BLaER1 (cell line): ENCODE results near the gene SMURF2.
"Not testable (repeated sequence)": the region's sequence is repeated elsewhere in the genome, so short reads cannot be mapped to it uniquely, and the experiment has no call there.

Source experiments
- H3K27ac ChIP-seq: shearing (Covaris generic); formaldehyde crosslinking; 2 replicates; pipeline ENCODE4 v1.8.1; 2022
- H3K27me3 ChIP-seq: shearing (Covaris generic); formaldehyde crosslinking; 2 replicates; pipeline ENCODE4 v1.8.1; 2022
- H3K36me3 ChIP-seq: shearing (Covaris generic); formaldehyde crosslinking; 2 replicates; pipeline ENCODE4 v1.8.1; 2022
- H3K4me1 ChIP-seq: shearing (Covaris generic); formaldehyde crosslinking; 2 replicates; pipeline ENCODE4 v1.8.1; 2022
- H3K4me2 ChIP-seq: shearing (Covaris generic); formaldehyde crosslinking; 2 replicates; pipeline ENCODE4 v1.8.1; 2022
- H3K4me3 ChIP-seq: shearing (Covaris generic); formaldehyde crosslinking; 2 replicates; pipeline ENCODE4 v1.8.1; 2022
- H3K9ac ChIP-seq: shearing (Covaris generic); formaldehyde crosslinking; 2 replicates; pipeline ENCODE4 v1.8.1; 2022
- H3K9me3 ChIP-seq: shearing (Covaris generic); formaldehyde crosslinking; 2 replicates; pipeline ENCODE4 v1.8.1; 2022
- H4K20me1 ChIP-seq: shearing (Covaris generic); formaldehyde crosslinking; 2 replicates; pipeline ENCODE4 v1.8.1; 2022
- Cebpa-rat ChIP-seq: shearing (Covaris generic); IDR thresholded peaks from 2 replicates; pipeline ENCODE4 v1.8.1; 2022

SMURF2 gene

GRCh38 chr17:64598672-64599071 lies 63.4 kb downstream of the SMURF2 start:
- no peak for TF ChIP-seq Cebpa-rat
- Histone ChIP-seq H3K27ac (no peak overlapping the region), H3K4me1 (peaks cover 20% of the 10 kb centered on the region), H3K4me2 (no peak overlapping the region), H3K4me3 (no peak overlapping the region), H4K20me1 (peaks cover 42% of the 10 kb centered on the region), H3K9me3 (no peaks in the 10 kb centered on the region), H3K27me3 (no peaks in the 10 kb centered on the region), H3K36me3 (peaks cover 47% of the 10 kb centered on the region), H3K9ac (no peak overlapping the region)

GRCh38 chr17:64596988-64597387 lies 65.1 kb downstream of the SMURF2 start:
- no peak overlapping the region for H3K4me2 ChIP-seq
- no peak overlapping the region for H3K9ac ChIP-seq
- H3K9me3 ChIP-seq: no peaks in the 10 kb centered on the region
- H4K20me1 ChIP-seq: peaks cover 29% of the 10 kb centered on the region
- no peak overlapping the region for H3K27ac ChIP-seq
- H3K36me3 ChIP-seq: peaks cover 59% of the 10 kb centered on the region
- H3K27me3 ChIP-seq: no peaks in the 10 kb centered on the region
- H3K4me1 ChIP-seq: peaks cover 20% of the 10 kb centered on the region
- no peak overlapping the region for H3K4me3 ChIP-seq
- TF ChIP-seq Cebpa-rat: no peak

- Histone ChIP-seq H3K4me3 (no peak overlapping the region), H3K36me3 (peaks cover 65% of the 10 kb centered on the region), H4K20me1 (peaks cover 27% of the 10 kb centered on the region), H3K4me2 (no peak overlapping the region), H3K27me3 (no peaks in the 10 kb centered on the region), H3K4me1 (peaks cover 20% of the 10 kb centered on the region), H3K9me3 (no peaks in the 10 kb centered on the region), H3K27ac (no peak overlapping the region), H3K9ac (no peak overlapping the region)
- TF ChIP-seq Cebpa-rat: no peak
These were observed 65.7 kb downstream of the SMURF2 start for GRCh38 chr17:64596439-64596838.

DNA sequence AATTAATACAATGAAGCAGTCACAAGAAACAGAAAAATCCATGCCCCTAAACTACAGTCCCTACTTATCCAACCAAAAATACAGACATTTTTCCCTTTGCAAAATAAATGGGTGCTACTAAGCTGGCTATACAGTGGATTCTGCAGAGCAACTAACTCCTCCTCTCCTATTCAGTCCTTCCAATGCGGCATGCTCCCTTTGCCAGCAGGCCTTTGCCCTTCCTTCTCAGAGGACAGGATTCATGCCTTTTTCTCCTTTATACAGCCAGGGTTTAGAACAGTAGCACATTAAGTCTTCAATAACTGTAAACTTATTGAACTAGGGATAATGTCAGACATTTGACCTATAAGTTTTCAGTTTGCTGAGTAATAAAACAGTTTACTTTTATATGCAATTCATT lies 70.2 kb downstream of the SMURF2 start:
- no peaks in the 10 kb centered on the region for H3K9me3 ChIP-seq
- H3K4me1 ChIP-seq: no peaks in the 10 kb centered on the region
- H3K4me2 ChIP-seq: no peak overlapping the region
- H3K27ac ChIP-seq: no peak overlapping the region
- no peaks in the 10 kb centered on the region for H3K27me3 ChIP-seq
- no peak overlapping the region for H3K4me3 ChIP-seq
- TF ChIP-seq Cebpa-rat: no peak
- H3K9ac ChIP-seq: no peak overlapping the region
- H3K36me3 ChIP-seq: peaks cover 77% of the 10 kb centered on the region
- H4K20me1 ChIP-seq: no peaks in the 10 kb centered on the region

DNA sequence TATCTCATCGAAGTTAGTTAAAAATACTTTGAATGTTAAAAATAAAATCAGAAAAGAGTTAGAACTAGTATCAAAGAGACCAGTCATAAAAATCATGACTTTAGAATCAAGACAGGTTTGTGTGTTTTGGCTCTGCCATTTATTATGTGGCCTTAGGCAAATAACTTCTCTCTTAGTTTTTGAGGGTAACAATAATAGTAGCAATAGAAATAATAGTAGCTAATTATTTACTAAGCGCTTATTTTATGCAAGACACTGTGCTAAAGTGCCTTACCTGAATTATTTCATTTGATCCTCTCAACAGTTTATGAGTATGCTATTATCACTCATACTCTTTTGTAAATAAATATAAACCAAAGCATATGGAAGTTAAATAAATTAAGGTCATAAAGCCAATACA lies 77.0 kb downstream of the SMURF2 start:
- H3K27me3 ChIP-seq: no peaks in the 10 kb centered on the region
- no peaks in the 10 kb centered on the region for H4K20me1 ChIP-seq
- H3K9ac ChIP-seq: no peak overlapping the region
- no peak overlapping the region for H3K4me3 ChIP-seq
- no peaks in the 10 kb centered on the region for H3K4me1 ChIP-seq
- TF ChIP-seq Cebpa-rat: no peak
- H3K9me3 ChIP-seq: no peaks in the 10 kb centered on the region
- H3K36me3 ChIP-seq: peaks cover 69% of the 10 kb centered on the region
- H3K27ac ChIP-seq: no peak overlapping the region
- no peak overlapping the region for H3K4me2 ChIP-seq

- Histone ChIP-seq H3K9ac (no peak overlapping the region), H3K9me3 (peaks cover 2% of the 10 kb centered on the region), H3K27me3 (no peaks in the 10 kb centered on the region), H3K4me2 (no peak overlapping the region), H3K36me3 (peaks cover 68% of the 10 kb centered on the region), H3K4me1 (no peaks in the 10 kb centered on the region), H4K20me1 (no peaks in the 10 kb centered on the region), H3K27ac (no peak overlapping the region), H3K4me3 (no peak overlapping the region)
- no peak for TF ChIP-seq Cebpa-rat
These were observed 79.1 kb downstream of the SMURF2 start for GRCh38 chr17:64583038-64583437.

- TF ChIP-seq Cebpa-rat: no peak
- H3K9me3 ChIP-seq: peaks cover 8% of the 10 kb centered on the region
- H3K36me3 ChIP-seq: peaks cover 80% of the 10 kb centered on the region
- no peaks in the 10 kb centered on the region for H3K27me3 ChIP-seq
- H3K4me3 ChIP-seq: no peak overlapping the region
- no peak overlapping the region for H3K27ac ChIP-seq
- H3K9ac ChIP-seq: no peak overlapping the region
- H3K4me1 ChIP-seq: no peaks in the 10 kb centered on the region
- H4K20me1 ChIP-seq: no peaks in the 10 kb centered on the region
- no peak overlapping the region for H3K4me2 ChIP-seq
These were observed 81.5 kb downstream of the SMURF2 start for GRCh38 chr17:64580384-64581315.

- H3K4me3 ChIP-seq: no peak overlapping the region
- H3K9ac ChIP-seq: no peak overlapping the region
- H4K20me1 ChIP-seq: no peaks in the 10 kb centered on the region
- H3K27me3 ChIP-seq: no peaks in the 10 kb centered on the region
- TF ChIP-seq Cebpa-rat: no peak
- H3K4me1 ChIP-seq: no peaks in the 10 kb centered on the region
- H3K36me3 ChIP-seq: peaks cover 82% of the 10 kb centered on the region
- no peak overlapping the region for H3K27ac ChIP-seq
- H3K4me2 ChIP-seq: no peak overlapping the region
- peaks cover 8% of the 10 kb centered on the region for H3K9me3 ChIP-seq
These were observed 82.2 kb downstream of the SMURF2 start for GRCh38 chr17:64579917-64580316.

GRCh38 chr17:64577025-64577424 lies 85.1 kb downstream of the SMURF2 start:
- H3K4me1 ChIP-seq, H3K27ac ChIP-seq, H3K9ac ChIP-seq, H4K20me1 ChIP-seq, H3K4me2 ChIP-seq, H3K4me3 ChIP-seq, H3K9me3 ChIP-seq, H3K27me3 ChIP-seq: not testable (repeated sequence)
- H3K36me3 ChIP-seq: peaks cover 56% of the 10 kb centered on the region

DNA sequence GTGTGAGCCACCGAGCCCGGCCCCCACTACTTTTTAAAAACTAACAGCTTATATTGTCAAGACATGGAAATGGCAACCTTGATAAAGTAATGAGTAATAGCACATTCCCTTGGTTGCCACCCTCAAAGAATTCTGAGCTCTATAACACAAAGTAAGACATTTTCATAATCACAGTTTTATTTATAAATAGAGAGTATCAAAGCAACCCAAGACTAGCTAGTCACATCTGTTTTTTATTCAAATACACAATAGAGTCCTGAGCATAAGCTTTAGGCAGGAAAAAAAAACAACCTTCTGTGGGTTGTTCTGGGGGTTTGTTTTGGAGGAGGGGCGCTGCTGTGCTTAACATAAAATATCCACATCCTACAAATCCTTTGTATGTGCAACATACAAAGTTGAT lies 86.7 kb downstream of the SMURF2 start:
- H3K4me3 ChIP-seq: no peak overlapping the region
- H3K27me3 ChIP-seq: no peaks in the 10 kb centered on the region
- no peak overlapping the region for H3K27ac ChIP-seq
- peaks cover 8% of the 10 kb centered on the region for H3K9me3 ChIP-seq
- no peak overlapping the region for H3K9ac ChIP-seq
- TF ChIP-seq Cebpa-rat: no peak
- H3K36me3 ChIP-seq: peaks cover 56% of the 10 kb centered on the region
- no peaks in the 10 kb centered on the region for H3K4me1 ChIP-seq
- H4K20me1 ChIP-seq: no peaks in the 10 kb centered on the region
- H3K4me2 ChIP-seq: no peak overlapping the region
